ENCODE results near the gene BAZ1B.

DNA sequence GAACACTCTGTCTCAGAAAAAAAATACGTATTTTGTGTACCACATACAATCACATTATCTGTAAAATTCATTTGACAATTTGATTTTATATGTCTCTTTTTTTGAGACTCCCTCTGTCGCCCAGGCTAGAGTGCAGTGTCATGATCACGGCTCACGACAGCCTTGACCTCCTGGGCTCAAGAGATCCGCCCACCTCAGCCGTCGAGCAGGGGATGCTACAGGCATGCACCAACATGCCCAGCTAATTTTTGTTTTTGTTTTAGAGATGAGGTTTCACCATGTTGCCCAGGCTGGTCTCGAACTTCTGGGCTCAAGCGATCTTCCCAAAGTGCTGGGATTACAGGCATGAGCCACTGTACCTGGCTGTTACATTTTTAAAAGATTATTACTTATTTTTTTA lies 11.6 kb upstream of the BAZ1B start:
- TF ChIP-seq, protein P1, sequence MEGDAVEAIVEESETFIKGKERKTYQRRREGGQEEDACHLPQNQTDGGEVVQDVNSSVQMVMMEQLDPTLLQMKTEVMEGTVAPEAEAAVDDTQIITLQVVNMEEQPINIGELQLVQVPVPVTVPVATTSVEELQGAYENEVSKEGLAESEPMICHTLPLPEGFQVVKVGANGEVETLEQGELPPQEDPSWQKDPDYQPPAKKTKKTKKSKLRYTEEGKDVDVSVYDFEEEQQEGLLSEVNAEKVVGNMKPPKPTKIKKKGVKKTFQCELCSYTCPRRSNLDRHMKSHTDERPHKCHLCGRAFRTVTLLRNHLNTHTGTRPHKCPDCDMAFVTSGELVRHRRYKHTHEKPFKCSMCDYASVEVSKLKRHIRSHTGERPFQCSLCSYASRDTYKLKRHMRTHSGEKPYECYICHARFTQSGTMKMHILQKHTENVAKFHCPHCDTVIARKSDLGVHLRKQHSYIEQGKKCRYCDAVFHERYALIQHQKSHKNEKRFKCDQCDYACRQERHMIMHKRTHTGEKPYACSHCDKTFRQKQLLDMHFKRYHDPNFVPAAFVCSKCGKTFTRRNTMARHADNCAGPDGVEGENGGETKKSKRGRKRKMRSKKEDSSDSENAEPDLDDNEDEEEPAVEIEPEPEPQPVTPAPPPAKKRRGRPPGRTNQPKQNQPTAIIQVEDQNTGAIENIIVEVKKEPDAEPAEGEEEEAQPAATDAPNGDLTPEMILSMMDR (conservative IDR thresholded peaks at IDR 0.05; ENCODE audit: low read depth, low read length): no peak
- TF ChIP-seq EZH2 (IDR thresholded peaks at IDR 0.05; ENCODE audit: borderline replicate concordance, low read depth, low read length, poor library complexity, severe bottlenecking): no peak

All from A673 (cell line).